H1 (cell line): ENCODE measurements around the gene CFAP97. TPM values are rescaled to one million over a fixed set of nuclear protein-coding genes. Genes with fewer than 3 reads are reported as not detected.
A peak's percentile ranks its signal among the peaks of the same experiment; 100 is the strongest.

ENCODE experiments used
- CEBPB ChIP-seq: IDR thresholded peaks from 2 replicates; pipeline ENCODE4 v1.6.1; 2012; ENCODE audit warnings: low read depth, low read length
- CREB1 ChIP-seq: IDR thresholded peaks from 2 replicates; pipeline ENCODE4 v1.6.1; 2012; ENCODE audit warnings: inconsistent platforms
- GABPA ChIP-seq: IDR thresholded peaks from 2 replicates; pipeline ENCODE4 v1.6.1; 2011; ENCODE audit warnings: mild to moderate bottlenecking, low read length, moderate library complexity, borderline replicate concordance; ENCODE audit not compliant: insufficient read depth
- PHF8 ChIP-seq: fragments of 200-600 bp; sonication (generic); conservative IDR thresholded peaks from 2 replicates; pipeline ENCODE4 v1.7.1; 2012; ENCODE audit warnings: low read depth, mild to moderate bottlenecking, inconsistent platforms, low read length, moderate library complexity
- POLR2A ChIP-seq, 2 experiments: IDR thresholded peaks; 1 replicate in 1 of 2; 2 replicates in 1 of 2; pipeline ENCODE4 v1.6.1; 2011; ENCODE audit warnings: low read depth in 2 of 2, low read length in 2 of 2, mild to moderate bottlenecking in 2 of 2; ENCODE audit errors: control extremely low read depth in 1 of 2
- RAD21 ChIP-seq, 2 experiments: IDR thresholded peaks in 1 of 2; conservative IDR thresholded peaks in 1 of 2; 2 replicates each; pipeline ENCODE4 v1.6.1; 2011; ENCODE audit warnings: low read depth in 2 of 2, low read length in 2 of 2, improper control_type of control experiment in 1 of 2, inconsistent platforms in 1 of 2, mild to moderate bottlenecking in 1 of 2, moderate library complexity in 1 of 2
- SP1 ChIP-seq: IDR thresholded peaks from 2 replicates; pipeline ENCODE4 v1.6.1; 2011; ENCODE audit warnings: low read depth, low read length
- TAF1 ChIP-seq: IDR thresholded peaks from 2 replicates; pipeline ENCODE4 v1.6.1; 2011; ENCODE audit warnings: mild to moderate bottlenecking, low read depth, low read length
- TBP ChIP-seq: IDR thresholded peaks from 2 replicates; pipeline ENCODE4 v1.6.1; 2011; ENCODE audit warnings: low read depth, low read length, improper control_type of control experiment
- polyA plus RNA-seq, 7 experiments: library from polyadenylated mRNA; depleted of rRNA in 3 of 7; stranded (reverse) in 5 of 7; unstranded in 2 of 7; fragments of >200 nt in 5 of 7; fragments of 200-250 nt in 2 of 7; gene quantifications; 1 replicate in 5 of 7; 2 replicates in 1 of 7; 4 replicates in 1 of 7; pipeline versions ENCODE4 v1.2.1 to v1.2.3, GENCODE V29; 2011 to 2013; ENCODE audit warnings: missing spikeins in 2 of 7, mixed read lengths in 2 of 7
- total RNA-seq: library from RNA; stranded (reverse); fragmentation: NEBNext Ultra II Directional; extraction: Animal tissue kit (Norgen Biotek cat#: 25700); gene quantifications from 2 replicates; pipeline ENCODE4 v1.2.1, GENCODE V29; 2021
- TF ChIP-seq, protein P1 (sequence below): fragments of 300-600 bp; sonication (generic); IDR thresholded peaks from 2 replicates; pipeline ENCODE4 v1.7.1; 2012; ENCODE audit warnings: low read length, moderate library complexity, mild to moderate bottlenecking, inconsistent platforms; ENCODE audit not compliant: insufficient replicate concordance

CFAP97 gene
- total and polyA plus RNA-seq, 2 of the 8 experiments (the other 6 are each of a cell fraction or from before 2014, with no cell fraction given) = 9.2 to 40.4 TPM

DNA sequence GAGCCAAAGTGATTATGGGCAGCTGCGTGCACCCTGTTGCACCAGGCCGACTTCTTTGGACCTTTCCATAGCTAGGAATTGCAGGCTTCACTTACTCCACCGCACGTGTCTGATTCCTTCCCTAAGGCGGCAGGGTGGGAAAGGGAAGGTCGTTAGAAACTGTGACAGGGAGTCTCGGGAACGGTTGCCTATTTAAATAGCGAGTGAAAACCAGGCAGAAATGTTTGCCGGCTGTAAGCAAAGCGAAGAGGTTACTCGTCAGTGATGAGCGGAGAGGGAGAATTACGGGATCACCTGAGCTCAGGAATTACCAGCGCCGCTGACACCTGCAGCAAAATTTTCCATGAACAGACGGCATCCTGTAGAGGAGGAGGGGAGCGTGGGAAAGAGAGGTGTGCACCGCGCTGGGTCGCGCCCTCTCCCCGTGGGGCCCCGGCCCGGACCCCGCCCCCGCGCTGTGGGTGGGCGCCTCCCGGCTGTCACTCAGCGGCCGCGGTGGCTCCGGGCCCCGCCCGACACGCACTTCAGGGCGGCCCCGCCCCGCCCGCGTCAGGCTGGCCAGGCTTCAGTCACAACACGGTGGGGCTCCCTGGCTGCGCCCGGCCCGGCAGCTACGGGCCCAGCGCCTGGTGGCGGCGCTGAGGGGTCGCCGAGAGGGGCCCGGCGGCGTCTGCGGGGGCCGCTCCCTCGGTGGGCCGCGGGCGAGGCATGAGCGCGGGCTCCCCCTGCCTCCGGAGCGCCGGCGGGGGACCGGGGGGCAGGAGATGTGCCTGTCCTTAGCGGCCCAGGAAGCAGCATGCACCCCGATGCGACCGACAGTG, 5.4 kb upstream of the CFAP97 start, which contains the start of gene SNX25 (continued):
- TF ChIP-seq, protein P1, sequence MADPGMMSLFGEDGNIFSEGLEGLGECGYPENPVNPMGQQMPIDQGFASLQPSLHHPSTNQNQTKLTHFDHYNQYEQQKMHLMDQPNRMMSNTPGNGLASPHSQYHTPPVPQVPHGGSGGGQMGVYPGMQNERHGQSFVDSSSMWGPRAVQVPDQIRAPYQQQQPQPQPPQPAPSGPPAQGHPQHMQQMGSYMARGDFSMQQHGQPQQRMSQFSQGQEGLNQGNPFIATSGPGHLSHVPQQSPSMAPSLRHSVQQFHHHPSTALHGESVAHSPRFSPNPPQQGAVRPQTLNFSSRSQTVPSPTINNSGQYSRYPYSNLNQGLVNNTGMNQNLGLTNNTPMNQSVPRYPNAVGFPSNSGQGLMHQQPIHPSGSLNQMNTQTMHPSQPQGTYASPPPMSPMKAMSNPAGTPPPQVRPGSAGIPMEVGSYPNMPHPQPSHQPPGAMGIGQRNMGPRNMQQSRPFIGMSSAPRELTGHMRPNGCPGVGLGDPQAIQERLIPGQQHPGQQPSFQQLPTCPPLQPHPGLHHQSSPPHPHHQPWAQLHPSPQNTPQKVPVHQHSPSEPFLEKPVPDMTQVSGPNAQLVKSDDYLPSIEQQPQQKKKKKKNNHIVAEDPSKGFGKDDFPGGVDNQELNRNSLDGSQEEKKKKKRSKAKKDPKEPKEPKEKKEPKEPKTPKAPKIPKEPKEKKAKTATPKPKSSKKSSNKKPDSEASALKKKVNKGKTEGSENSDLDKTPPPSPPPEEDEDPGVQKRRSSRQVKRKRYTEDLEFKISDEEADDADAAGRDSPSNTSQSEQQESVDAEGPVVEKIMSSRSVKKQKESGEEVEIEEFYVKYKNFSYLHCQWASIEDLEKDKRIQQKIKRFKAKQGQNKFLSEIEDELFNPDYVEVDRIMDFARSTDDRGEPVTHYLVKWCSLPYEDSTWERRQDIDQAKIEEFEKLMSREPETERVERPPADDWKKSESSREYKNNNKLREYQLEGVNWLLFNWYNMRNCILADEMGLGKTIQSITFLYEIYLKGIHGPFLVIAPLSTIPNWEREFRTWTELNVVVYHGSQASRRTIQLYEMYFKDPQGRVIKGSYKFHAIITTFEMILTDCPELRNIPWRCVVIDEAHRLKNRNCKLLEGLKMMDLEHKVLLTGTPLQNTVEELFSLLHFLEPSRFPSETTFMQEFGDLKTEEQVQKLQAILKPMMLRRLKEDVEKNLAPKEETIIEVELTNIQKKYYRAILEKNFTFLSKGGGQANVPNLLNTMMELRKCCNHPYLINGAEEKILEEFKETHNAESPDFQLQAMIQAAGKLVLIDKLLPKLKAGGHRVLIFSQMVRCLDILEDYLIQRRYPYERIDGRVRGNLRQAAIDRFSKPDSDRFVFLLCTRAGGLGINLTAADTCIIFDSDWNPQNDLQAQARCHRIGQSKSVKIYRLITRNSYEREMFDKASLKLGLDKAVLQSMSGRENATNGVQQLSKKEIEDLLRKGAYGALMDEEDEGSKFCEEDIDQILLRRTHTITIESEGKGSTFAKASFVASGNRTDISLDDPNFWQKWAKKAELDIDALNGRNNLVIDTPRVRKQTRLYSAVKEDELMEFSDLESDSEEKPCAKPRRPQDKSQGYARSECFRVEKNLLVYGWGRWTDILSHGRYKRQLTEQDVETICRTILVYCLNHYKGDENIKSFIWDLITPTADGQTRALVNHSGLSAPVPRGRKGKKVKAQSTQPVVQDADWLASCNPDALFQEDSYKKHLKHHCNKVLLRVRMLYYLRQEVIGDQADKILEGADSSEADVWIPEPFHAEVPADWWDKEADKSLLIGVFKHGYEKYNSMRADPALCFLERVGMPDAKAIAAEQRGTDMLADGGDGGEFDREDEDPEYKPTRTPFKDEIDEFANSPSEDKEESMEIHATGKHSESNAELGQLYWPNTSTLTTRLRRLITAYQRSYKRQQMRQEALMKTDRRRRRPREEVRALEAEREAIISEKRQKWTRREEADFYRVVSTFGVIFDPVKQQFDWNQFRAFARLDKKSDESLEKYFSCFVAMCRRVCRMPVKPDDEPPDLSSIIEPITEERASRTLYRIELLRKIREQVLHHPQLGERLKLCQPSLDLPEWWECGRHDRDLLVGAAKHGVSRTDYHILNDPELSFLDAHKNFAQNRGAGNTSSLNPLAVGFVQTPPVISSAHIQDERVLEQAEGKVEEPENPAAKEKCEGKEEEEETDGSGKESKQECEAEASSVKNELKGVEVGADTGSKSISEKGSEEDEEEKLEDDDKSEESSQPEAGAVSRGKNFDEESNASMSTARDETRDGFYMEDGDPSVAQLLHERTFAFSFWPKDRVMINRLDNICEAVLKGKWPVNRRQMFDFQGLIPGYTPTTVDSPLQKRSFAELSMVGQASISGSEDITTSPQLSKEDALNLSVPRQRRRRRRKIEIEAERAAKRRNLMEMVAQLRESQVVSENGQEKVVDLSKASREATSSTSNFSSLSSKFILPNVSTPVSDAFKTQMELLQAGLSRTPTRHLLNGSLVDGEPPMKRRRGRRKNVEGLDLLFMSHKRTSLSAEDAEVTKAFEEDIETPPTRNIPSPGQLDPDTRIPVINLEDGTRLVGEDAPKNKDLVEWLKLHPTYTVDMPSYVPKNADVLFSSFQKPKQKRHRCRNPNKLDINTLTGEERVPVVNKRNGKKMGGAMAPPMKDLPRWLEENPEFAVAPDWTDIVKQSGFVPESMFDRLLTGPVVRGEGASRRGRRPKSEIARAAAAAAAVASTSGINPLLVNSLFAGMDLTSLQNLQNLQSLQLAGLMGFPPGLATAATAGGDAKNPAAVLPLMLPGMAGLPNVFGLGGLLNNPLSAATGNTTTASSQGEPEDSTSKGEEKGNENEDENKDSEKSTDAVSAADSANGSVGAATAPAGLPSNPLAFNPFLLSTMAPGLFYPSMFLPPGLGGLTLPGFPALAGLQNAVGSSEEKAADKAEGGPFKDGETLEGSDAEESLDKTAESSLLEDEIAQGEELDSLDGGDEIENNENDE = no peak
- TF ChIP-seq TBP (no peak), POLR2A (IDR thresholded peaks at IDR 0.05; ENCODE audit: control extremely low read depth in 1 of 2, low read depth in 2 of 2, low read length in 2 of 2) (peak in 1 of 2 experiments; percentile 51; a peak in 1 of 3 replicates), GABPA (no peak), PHF8 (peak; percentile 42), RAD21 (IDR thresholded peaks at IDR 0.05 in 1 of 2, conservative IDR thresholded peaks at IDR 0.05 in 1 of 2; ENCODE audit: low read depth in 2 of 2, low read length in 2 of 2) (peak; percentile 4 to 30; a peak in 1 of 4 replicates), SP1 (0 out of 2 replicates have a peak, but pooled peaks have one; percentile 18), TAF1 (peak; percentile 51; the same call in 1 of the 2 replicates), CREB1 (0 out of 2 replicates have a peak, but pooled peaks have one; percentile 12), CEBPB (no peak)
